H7 (cell line): ENCODE data around the gene NEUROG2. TPM values are rescaled to one million over a fixed set of nuclear protein-coding genes. Genes with fewer than 3 reads are reported as not detected.
"Not testable (repeated sequence)": the region's sequence is repeated elsewhere in the genome, so short reads cannot be mapped to it uniquely, and the experiment has no call there.

ENCODE experiments used
- DNase-seq: peaks from one replicate; pipeline ENCODE4 v3.0.0; 2012
- H3K27me3 ChIP-seq: 2 replicates; pipeline ENCODE4 v1.6.0; 2011; ENCODE audit warnings: mild to moderate bottlenecking, low read length; ENCODE audit not compliant: control insufficient read depth, insufficient read depth
- H3K36me3 ChIP-seq: replicated peaks from 2 replicates; pipeline ENCODE4 v1.5.1; 2011; ENCODE audit warnings: low read length; ENCODE audit not compliant: control insufficient read depth, insufficient read depth
- H3K4me3 ChIP-seq: 2 replicates; pipeline ENCODE4 v1.5.1; 2011; ENCODE audit warnings: low read depth, mild to moderate bottlenecking, control low read depth, low read length, moderate library complexity; ENCODE audit not compliant: insufficient read depth
- total RNA-seq: library from RNA; depleted of rRNA; stranded (reverse); fragments of >200 nt; shearing (Covaris generic); gene quantifications from 2 replicates; pipeline ENCODE4 v1.2.3, GENCODE V29; 2014

The NEUROG2 gene
- total RNA-seq, 1 experiment from 2014 or later, result not detected

- H3K36me3 ChIP-seq, result no peaks in the 10 kb centered on the region
- DNase-seq, result no peak
- no peak overlapping the region for H3K4me3 ChIP-seq
- no peaks in the 10 kb centered on the region for H3K27me3 ChIP-seq
These were observed 16.3 kb upstream of the NEUROG2 start for GRCh38 chr4:112532267-112532666.

GRCh38 chr4:112531146-112531545 lies 15.2 kb upstream of the NEUROG2 start:
- no peak overlapping the region for H3K4me3 ChIP-seq
- no peak for DNase-seq
- no peaks in the 10 kb centered on the region for H3K36me3 ChIP-seq
- H3K27me3 ChIP-seq, result no peaks in the 10 kb centered on the region

GRCh38 chr4:112526061-112526460 lies 10.1 kb upstream of the NEUROG2 start:
- Histone ChIP-seq H3K36me3 (no peaks in the 10 kb centered on the region), H3K4me3 (no peak overlapping the region), H3K27me3 (peaks cover 25% of the 10 kb centered on the region)
- DNase-seq, result no peak

GRCh38 chr4:112523764-112524505 lies 8.0 kb upstream of the NEUROG2 start:
- peak; percentile 94 for DNase-seq
- Histone ChIP-seq H3K36me3 (no peaks in the 10 kb centered on the region), H3K4me3 (peak overlapping the region; percentile 35), H3K27me3 (peaks cover 46% of the 10 kb centered on the region)

GRCh38 chr4:112523008-112523721 lies 7.2 kb upstream of the NEUROG2 start:
- Histone ChIP-seq H3K27me3 (peaks cover 54% of the 10 kb centered on the region), H3K36me3 (no peaks in the 10 kb centered on the region), H3K4me3 (peak overlapping the region; percentile 35)
- peak; percentile 87 for DNase-seq

GRCh38 chr4:112522431-112522830 lies 6.5 kb upstream of the NEUROG2 start:
- H3K4me3 ChIP-seq, DNase-seq, H3K36me3 ChIP-seq: not testable (repeated sequence)
- H3K27me3 ChIP-seq, result peaks cover 61% of the 10 kb centered on the region

GRCh38 chr4:112521123-112522023 lies 5.4 kb upstream of the NEUROG2 start:
- peak; percentile 59 for DNase-seq
- no peaks in the 10 kb centered on the region for H3K36me3 ChIP-seq
- peak overlapping the region; percentile 29 for H3K4me3 ChIP-seq

GRCh38 chr4:112520598-112521122 lies 4.7 kb upstream of the NEUROG2 start:
- DNase-seq, result peak; percentile 48
- no peaks in the 10 kb centered on the region for H3K36me3 ChIP-seq
- peaks cover 79% of the 10 kb centered on the region for H3K27me3 ChIP-seq
- H3K4me3 ChIP-seq, result peak overlapping the region; percentile 29

More at GRCh38 chr4:112521123-112522023, 5.4 kb upstream of the NEUROG2 start:
- peaks cover 72% of the 10 kb centered on the region for H3K27me3 ChIP-seq

GRCh38 chr4:112519689-112520597 lies 4.0 kb upstream of the NEUROG2 start:
- Histone ChIP-seq H3K4me3 (peak overlapping the region; percentile 29; the same call in 1 of the 2 replicates), H3K27me3 (peaks cover 86% of the 10 kb centered on the region), H3K36me3 (no peaks in the 10 kb centered on the region)
- peak; percentile 55 for DNase-seq

GRCh38 chr4:112518675-112519074 lies 2.7 kb upstream of the NEUROG2 start:
- Histone ChIP-seq H3K27me3 (peaks cover 99% of the 10 kb centered on the region), H3K36me3 (no peaks in the 10 kb centered on the region), H3K4me3 (no peak overlapping the region)
- no peak for DNase-seq

- no peaks in the 10 kb centered on the region for H3K36me3 ChIP-seq
- DNase-seq, result no peak
- no peak overlapping the region for H3K4me3 ChIP-seq
- peaks cover 100% of the 10 kb centered on the region for H3K27me3 ChIP-seq
These were observed 1.9 kb upstream of the NEUROG2 start for GRCh38 chr4:112517911-112518310.

- peak; percentile 67 for DNase-seq
- peaks cover 100% of the 10 kb centered on the region for H3K27me3 ChIP-seq
- no peak overlapping the region for H3K4me3 ChIP-seq
- H3K36me3 ChIP-seq, result no peaks in the 10 kb centered on the region
These were observed 1.2 kb upstream of the NEUROG2 start for GRCh38 chr4:112517067-112517634.

GRCh38 chr4:112516471-112517066 lies 589 bp upstream of the NEUROG2 start:
- H3K27me3 ChIP-seq, result peaks cover 100% of the 10 kb centered on the region
- peak; percentile 92 for DNase-seq
- peak overlapping the region; percentile 19 for H3K4me3 ChIP-seq
- no peaks in the 10 kb centered on the region for H3K36me3 ChIP-seq
